GM19099 (cell line): ENCODE measurements around the gene KCNT1.

Source experiments
- POLR2A ChIP-seq: IDR thresholded peaks from 3 replicates; pipeline ENCODE4 v1.6.1; 2011; ENCODE audit warnings: low read depth; ENCODE audit not compliant: insufficient read length; ENCODE audit errors: extremely low read depth

Gene KCNT1

GRCh38 chr9:135701959-135702721, at the start of gene KCNT1:
KCNT1 (plus strand) TSS chr9:135702185; CDS start chr9:135702259, 74 bp downstream.
- no peak for TF ChIP-seq POLR2A

GRCh38 chr9:135655317-135655716, 46.7 kb upstream of the KCNT1 start:
- no peak for TF ChIP-seq POLR2A

DNA sequence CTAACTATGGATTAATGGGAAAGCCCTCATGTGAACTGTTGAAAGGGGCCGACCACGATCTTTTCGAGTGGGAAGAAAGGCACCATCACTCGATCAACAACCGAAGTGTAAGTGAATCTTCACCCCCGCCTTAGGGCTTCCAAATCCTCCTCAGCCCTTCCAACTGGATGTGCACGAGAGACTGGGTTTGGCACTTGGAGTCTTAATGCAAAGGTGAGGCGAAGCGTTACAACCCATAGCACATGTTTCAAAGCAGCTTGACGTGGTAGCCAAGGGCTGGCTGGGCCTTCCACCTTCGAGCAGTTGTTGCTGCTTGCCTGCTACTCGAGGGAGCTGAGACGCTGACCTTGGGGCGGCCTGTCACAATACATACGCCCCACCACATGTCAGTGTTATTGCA, 44.6 kb upstream of the KCNT1 start:
- TF ChIP-seq POLR2A = no peak

DNA sequence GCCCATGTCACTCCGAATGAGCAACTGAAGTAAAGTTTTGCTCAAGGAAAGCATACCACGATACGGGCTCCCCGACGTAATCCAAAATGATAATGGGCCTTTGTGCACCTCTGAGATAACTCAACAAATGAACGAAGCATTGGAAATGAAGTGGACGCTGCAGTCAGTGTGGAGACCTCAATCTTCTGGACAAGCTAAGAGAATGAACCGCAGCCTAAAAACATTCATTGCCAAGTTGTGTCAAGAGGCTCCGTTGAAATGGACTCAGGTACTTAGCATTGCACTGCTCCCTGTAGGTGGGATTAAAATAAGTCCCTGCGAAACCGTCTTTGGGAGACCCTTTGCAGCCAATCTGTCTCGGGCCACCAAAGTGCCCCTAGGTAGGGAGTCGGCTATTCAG, 42.7 kb upstream of the KCNT1 start:
- no peak for TF ChIP-seq POLR2A

DNA sequence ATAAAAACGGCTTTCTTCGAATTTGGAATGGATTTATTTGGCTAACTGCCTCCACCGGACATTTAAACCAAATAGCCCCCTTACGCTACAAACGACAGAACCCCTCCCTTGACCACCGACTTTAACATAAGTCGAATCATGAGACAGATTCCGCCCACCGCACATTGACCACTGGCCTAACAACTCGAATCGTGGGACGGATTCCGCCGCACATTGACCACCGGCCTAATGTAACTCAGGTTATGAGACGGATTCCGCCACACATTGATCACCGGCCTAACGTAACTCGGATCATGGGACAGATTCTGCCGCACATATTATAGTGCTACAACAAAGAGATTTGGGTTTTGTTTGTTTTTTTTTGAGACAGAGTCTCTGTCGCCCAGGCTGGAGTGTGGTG, 41.6 kb upstream of the KCNT1 start:
- TF ChIP-seq POLR2A = no peak

- TF ChIP-seq POLR2A = no peak
These were observed 40.0 kb upstream of the KCNT1 start for GRCh38 chr9:135661816-135662560.

DNA sequence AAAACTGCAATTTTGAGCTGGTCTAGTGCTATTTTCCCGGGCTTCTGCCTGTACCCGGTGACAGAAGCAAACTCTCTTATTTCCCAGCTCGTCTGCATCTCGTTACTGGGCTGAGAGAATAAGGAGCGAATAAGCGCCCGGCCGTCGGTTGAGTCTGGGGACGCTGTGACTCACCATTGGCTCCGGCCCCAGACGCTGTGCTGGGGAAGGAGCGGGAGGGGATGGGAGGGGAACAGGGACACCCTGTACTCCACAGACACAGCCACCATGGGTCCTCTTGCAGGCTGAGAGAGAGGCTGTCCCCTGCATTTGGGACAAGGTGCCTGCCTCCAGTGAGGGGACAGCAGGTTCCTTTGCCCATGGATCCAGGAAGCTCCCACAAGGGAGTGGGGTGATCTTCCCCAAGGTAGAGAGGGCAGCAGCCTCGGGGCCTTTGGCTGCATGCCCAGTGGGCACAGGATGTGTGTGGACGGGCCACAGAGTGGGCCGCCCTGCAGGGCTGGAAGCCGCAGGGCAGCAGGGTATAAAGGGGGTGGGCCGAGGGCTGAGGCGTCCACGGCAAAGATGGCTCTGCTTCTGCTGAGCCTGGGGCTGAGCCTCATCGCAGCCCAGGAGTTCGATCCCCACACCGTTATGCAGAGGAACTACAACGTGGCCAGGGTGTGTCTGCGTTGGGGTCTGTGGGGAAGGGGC, 39.1 kb upstream of the KCNT1 start, which contains the start of gene LCN9:
TSS of gene LCN9 (plus strand) at position 552 of the 693 bp plus-strand sequence. CDS start at position 565, 13 bp downstream.
- TF ChIP-seq POLR2A = no peak

GRCh38 chr9:135663451-135663770, 38.6 kb upstream of the KCNT1 start:
- no peak for TF ChIP-seq POLR2A

GRCh38 chr9:135663857-135664256, 38.1 kb upstream of the KCNT1 start:
- TF ChIP-seq POLR2A = no peak

DNA sequence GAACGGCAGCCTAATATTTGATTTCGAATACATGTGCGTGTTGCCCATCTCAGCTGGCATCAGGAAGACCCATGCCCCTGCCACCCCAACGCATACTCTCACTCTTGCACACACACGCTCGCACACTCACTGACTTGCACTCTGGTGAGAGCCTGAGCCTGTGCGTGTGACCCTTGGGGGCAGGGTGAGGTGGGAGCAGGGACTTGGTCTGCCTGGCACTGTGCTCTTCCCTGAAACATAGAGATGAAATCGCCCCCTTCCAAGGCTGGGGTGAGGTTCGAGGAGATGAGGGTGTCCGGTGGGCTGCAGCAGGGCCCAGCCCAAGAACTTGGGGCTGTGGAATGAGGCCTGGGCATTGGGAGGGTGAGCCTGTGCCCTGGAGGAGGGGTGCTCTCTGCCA, 37.7 kb upstream of the KCNT1 start:
- no peak for TF ChIP-seq POLR2A

DNA sequence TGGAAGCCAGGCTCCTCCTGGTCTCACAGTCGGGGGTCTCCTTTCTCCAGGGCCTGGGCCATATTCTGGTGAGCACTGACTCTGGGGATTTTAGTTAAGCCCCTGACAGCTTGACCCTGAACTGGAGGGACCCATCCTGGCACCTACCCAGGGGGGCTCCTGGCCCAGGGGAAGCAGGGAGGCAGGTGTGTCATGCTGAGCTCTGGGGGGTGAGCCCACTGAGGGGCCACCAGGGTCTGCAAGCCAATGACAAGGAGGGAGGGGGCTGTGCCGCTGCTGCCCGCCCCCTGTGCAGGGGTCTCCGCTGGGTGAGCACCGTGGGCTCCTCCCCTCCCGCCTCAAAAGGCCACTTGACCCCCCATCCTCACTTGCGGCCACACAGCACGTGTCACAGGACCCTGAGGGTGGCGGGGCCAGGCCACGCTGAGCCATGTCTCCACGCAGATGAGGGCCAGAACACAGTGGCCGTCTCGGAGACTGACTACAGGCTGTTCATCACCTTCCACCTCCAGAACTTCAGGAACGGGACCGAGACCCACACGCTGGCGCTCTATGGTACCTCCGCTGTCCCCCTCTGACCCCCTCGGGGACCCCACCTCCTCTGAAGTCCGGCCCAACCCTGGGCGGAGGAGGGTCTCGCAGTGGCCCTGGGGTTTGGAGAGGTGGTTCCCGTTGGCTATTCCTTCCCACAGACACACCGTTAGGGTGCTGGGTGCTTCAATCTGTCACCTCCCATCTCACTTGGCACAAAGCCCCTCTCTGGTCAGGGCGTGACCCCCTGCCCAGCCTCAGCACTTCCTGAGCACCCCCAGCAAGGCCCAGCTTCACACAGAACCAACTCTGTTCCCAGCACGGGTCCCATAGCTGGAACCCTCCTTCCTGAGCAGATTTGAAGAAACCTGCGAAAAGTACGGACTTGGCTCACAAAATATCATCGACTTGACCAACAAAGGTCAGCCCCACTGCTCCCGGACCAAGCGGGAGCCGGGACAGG, 36.9 kb upstream of the KCNT1 start:
- TF ChIP-seq POLR2A = no peak

- no peak for TF ChIP-seq POLR2A
These were observed 36.2 kb upstream of the KCNT1 start for GRCh38 chr9:135665795-135666189.

GRCh38 chr9:135666534-135667462, 35.2 kb upstream of the KCNT1 start:
- TF ChIP-seq POLR2A = no peak
